ENCODE results near the gene BRD3OS. TPM values are rescaled to one million over a fixed set of nuclear protein-coding genes. Genes with fewer than 3 reads are reported as not detected.

The BRD3OS gene
- total RNA-seq, 1 experiment from 2014 or later: 16.2 TPM

GRCh38 chr9:133997584-133997983 is 27.7 kb upstream of the BRD3OS start:
- ChIA-PET POLR2A (no interaction called here), CTCF (no interaction called here)
- ATAC-seq (no peak), DNase-seq (ENCODE audit: low spot score) (no peak)
- Mint-ChIP-seq H3K4me3 (no peak overlapping the region), H3K4me1 (peaks cover 13% of the 10 kb centered on the region), H3K27ac (no peak overlapping the region), H3K9me3 (peaks cover 6% of the 10 kb centered on the region; the same call in 1 of the 2 replicates), H3K27me3 (ENCODE audit: low read depth) (no peaks in the 10 kb centered on the region; the same call in none of the 2 replicates), H3K36me3 (no peaks in the 10 kb centered on the region)
- TF ChIP-seq TEAD1 (CRISPR knock-in tag; IDR thresholded peaks at IDR 0.05) (no peak), ZNF219 (CRISPR knock-in tag; IDR thresholded peaks at IDR 0.05; ENCODE audit: borderline replicate concordance) (no peak), NR3C1 (CRISPR knock-in tag; conservative IDR thresholded peaks at IDR 0.05; ENCODE audit: low read depth) (no peak), ESRRA (CRISPR knock-in tag; IDR thresholded peaks at IDR 0.05; ENCODE audit: borderline replicate concordance) (no peak)
- TF ChIP-seq, protein P1, sequence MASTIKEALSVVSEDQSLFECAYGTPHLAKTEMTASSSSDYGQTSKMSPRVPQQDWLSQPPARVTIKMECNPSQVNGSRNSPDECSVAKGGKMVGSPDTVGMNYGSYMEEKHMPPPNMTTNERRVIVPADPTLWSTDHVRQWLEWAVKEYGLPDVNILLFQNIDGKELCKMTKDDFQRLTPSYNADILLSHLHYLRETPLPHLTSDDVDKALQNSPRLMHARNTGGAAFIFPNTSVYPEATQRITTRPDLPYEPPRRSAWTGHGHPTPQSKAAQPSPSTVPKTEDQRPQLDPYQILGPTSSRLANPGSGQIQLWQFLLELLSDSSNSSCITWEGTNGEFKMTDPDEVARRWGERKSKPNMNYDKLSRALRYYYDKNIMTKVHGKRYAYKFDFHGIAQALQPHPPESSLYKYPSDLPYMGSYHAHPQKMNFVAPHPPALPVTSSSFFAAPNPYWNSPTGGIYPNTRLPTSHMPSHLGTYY (CRISPR knock-in tag; IDR thresholded peaks at IDR 0.05): no peak

DNA sequence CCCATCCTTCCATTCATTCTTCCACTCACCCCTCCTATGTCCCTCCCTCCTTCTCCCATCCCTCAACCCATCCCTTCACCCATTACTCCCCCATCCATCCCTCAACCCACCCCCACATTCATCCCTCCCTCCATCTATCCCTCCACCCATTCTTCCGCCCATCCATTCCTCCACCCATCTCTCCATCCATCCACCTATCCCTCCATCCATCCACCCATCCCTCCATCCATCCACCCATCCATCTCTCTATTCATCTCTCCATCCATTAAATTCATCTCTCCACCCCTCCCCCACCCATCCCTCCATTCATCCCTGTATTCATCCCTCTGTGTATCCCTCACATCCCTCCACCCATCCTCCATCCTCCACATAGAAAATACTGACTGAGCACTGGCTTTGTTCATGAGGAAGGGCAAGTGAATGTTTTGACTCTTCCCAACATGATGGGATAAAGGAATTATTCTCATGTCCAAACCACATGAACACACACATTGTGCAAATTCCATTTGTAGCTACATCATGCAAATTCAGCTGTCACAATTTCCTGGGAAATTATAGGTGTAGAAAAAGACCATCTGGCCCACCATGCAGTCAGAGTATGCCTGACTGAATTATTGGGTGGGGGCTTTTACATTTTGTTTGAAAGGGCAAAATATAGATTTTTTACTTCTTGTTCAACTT is 26.2 kb upstream of the BRD3OS start:
- peaks cover 10% of the 10 kb centered on the region for H3K4me1 Mint-ChIP-seq
- CTCF ChIA-PET: no interaction called here
- DNase-seq (ENCODE audit: low spot score) (no peak), ATAC-seq (no peak)
- no peak overlapping the region for H3K27ac Mint-ChIP-seq
- TF ChIP-seq, protein P2, sequence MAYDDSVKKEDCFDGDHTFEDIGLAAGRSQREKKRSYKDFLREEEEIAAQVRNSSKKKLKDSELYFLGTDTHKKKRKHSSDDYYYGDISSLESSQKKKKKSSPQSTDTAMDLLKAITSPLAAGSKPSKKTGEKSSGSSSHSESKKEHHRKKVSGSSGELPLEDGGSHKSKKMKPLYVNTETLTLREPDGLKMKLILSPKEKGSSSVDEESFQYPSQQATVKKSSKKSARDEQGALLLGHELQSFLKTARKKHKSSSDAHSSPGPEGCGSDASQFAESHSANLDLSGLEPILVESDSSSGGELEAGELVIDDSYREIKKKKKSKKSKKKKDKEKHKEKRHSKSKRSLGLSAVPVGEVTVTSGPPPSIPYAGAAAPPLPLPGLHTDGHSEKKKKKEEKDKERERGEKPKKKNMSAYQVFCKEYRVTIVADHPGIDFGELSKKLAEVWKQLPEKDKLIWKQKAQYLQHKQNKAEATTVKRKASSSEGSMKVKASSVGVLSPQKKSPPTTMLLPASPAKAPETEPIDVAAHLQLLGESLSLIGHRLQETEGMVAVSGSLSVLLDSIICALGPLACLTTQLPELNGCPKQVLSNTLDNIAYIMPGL (CRISPR knock-in tag; IDR thresholded peaks at IDR 0.05): no peak
- TF ChIP-seq, protein P3, sequence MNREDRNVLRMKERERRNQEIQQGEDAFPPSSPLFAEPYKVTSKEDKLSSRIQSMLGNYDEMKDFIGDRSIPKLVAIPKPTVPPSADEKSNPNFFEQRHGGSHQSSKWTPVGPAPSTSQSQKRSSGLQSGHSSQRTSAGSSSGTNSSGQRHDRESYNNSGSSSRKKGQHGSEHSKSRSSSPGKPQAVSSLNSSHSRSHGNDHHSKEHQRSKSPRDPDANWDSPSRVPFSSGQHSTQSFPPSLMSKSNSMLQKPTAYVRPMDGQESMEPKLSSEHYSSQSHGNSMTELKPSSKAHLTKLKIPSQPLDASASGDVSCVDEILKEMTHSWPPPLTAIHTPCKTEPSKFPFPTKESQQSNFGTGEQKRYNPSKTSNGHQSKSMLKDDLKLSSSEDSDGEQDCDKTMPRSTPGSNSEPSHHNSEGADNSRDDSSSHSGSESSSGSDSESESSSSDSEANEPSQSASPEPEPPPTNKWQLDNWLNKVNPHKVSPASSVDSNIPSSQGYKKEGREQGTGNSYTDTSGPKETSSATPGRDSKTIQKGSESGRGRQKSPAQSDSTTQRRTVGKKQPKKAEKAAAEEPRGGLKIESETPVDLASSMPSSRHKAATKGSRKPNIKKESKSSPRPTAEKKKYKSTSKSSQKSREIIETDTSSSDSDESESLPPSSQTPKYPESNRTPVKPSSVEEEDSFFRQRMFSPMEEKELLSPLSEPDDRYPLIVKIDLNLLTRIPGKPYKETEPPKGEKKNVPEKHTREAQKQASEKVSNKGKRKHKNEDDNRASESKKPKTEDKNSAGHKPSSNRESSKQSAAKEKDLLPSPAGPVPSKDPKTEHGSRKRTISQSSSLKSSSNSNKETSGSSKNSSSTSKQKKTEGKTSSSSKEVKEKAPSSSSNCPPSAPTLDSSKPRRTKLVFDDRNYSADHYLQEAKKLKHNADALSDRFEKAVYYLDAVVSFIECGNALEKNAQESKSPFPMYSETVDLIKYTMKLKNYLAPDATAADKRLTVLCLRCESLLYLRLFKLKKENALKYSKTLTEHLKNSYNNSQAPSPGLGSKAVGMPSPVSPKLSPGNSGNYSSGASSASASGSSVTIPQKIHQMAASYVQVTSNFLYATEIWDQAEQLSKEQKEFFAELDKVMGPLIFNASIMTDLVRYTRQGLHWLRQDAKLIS (CRISPR knock-in tag; IDR thresholded peaks at IDR 0.05; ENCODE audit: borderline replicate concordance): no peak
- TF ChIP-seq TEAD4 (CRISPR knock-in tag; IDR thresholded peaks at IDR 0.05): no peak
- H3K36me3 Mint-ChIP-seq: no peaks in the 10 kb centered on the region
- H3K9me3 Mint-ChIP-seq: peaks cover 10% of the 10 kb centered on the region; the same call in 1 of the 2 replicates
- no peak overlapping the region for H3K4me3 Mint-ChIP-seq
- POLR2A ChIA-PET: no interaction called here
- H3K27me3 Mint-ChIP-seq (ENCODE audit: low read depth): no peaks in the 10 kb centered on the region; the same call in none of the 2 replicates

DNA sequence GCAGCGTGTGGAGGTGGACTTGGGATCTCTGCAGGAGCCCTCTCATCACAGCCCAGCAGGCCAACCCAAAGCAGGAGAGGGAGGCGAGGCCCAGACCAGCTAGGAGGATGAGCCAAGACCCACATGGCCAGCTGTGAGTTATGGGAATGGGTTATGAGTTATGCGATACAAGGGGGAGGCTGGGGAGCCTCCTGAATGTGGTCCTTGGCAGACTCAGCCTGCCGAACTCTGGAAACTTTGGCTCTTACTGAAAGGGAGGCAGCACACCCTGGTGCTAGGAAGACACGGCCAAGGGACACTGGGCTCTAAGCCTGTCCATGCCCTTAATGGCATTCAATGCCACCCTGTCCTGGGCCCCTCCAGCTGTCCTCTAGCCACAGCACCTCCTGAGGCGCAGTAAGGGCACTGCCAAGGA is 25.4 kb upstream of the BRD3OS start:
- Mint-ChIP-seq H3K9me3 (peaks cover 10% of the 10 kb centered on the region; the same call in 1 of the 2 replicates), H3K27ac (no peak overlapping the region), H3K4me1 (peaks cover 2% of the 10 kb centered on the region; the same call in 1 of the 2 replicates), H3K27me3 (ENCODE audit: low read depth) (no peaks in the 10 kb centered on the region; the same call in none of the 2 replicates), H3K4me3 (no peak overlapping the region), H3K36me3 (no peaks in the 10 kb centered on the region)
- TF ChIP-seq, protein P4, sequence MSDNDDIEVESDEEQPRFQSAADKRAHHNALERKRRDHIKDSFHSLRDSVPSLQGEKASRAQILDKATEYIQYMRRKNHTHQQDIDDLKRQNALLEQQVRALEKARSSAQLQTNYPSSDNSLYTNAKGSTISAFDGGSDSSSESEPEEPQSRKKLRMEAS (CRISPR knock-in tag; IDR thresholded peaks at IDR 0.05): no peak
- TF ChIP-seq ZNF138 (CRISPR knock-in tag; conservative IDR thresholded peaks at IDR 0.05) (no peak), CREB1 (CRISPR knock-in tag; IDR thresholded peaks at IDR 0.05) (no peak), HMGA2 (CRISPR knock-in tag; IDR thresholded peaks at IDR 0.05) (no peak), SMAD4 (CRISPR knock-in tag; IDR thresholded peaks at IDR 0.05) (no peak), FOXJ3 (CRISPR knock-in tag; IDR thresholded peaks at IDR 0.05; ENCODE audit: borderline replicate concordance) (no peak), ETV6 (CRISPR knock-in tag; IDR thresholded peaks at IDR 0.05) (no peak), SMAD3 (CRISPR knock-in tag; IDR thresholded peaks at IDR 0.05; ENCODE audit: borderline replicate concordance) (no peak)
- TF ChIP-seq, protein P5, sequence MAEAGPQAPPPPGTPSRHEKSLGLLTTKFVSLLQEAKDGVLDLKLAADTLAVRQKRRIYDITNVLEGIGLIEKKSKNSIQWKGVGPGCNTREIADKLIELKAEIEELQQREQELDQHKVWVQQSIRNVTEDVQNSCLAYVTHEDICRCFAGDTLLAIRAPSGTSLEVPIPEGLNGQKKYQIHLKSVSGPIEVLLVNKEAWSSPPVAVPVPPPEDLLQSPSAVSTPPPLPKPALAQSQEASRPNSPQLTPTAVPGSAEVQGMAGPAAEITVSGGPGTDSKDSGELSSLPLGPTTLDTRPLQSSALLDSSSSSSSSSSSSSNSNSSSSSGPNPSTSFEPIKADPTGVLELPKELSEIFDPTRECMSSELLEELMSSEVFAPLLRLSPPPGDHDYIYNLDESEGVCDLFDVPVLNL (CRISPR knock-in tag; IDR thresholded peaks at IDR 0.05; ENCODE audit: borderline replicate concordance, low read depth): no peak
- TF ChIP-seq, protein P6, sequence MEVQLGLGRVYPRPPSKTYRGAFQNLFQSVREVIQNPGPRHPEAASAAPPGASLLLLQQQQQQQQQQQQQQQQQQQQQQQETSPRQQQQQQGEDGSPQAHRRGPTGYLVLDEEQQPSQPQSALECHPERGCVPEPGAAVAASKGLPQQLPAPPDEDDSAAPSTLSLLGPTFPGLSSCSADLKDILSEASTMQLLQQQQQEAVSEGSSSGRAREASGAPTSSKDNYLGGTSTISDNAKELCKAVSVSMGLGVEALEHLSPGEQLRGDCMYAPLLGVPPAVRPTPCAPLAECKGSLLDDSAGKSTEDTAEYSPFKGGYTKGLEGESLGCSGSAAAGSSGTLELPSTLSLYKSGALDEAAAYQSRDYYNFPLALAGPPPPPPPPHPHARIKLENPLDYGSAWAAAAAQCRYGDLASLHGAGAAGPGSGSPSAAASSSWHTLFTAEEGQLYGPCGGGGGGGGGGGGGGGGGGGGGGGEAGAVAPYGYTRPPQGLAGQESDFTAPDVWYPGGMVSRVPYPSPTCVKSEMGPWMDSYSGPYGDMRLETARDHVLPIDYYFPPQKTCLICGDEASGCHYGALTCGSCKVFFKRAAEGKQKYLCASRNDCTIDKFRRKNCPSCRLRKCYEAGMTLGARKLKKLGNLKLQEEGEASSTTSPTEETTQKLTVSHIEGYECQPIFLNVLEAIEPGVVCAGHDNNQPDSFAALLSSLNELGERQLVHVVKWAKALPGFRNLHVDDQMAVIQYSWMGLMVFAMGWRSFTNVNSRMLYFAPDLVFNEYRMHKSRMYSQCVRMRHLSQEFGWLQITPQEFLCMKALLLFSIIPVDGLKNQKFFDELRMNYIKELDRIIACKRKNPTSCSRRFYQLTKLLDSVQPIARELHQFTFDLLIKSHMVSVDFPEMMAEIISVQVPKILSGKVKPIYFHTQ (CRISPR knock-in tag; IDR thresholded peaks at IDR 0.05): no peak
- ChIA-PET POLR2A (no interaction called here), CTCF (interaction anchor here (1.2 kb wide), 1 partner anchor 257 kb away, joined by 4 read pairs; no protein-coding TSS in a partner anchor)
- DNase-seq (ENCODE audit: low spot score): no peak
- ATAC-seq: no peak

Measured in WTC11 (cell line).